ENCODE results near the gene C6orf47. TPM values are rescaled to one million over a fixed set of nuclear protein-coding genes. Genes with fewer than 3 reads are reported as not detected.
A peak's percentile ranks its signal among the peaks of the same experiment; 100 is the strongest.

C6orf47 gene
- polyA plus RNA-seq, 1 of the 3 experiments (the other 2 are of a cell fraction), result 10.3 TPM

- no peak for TF ChIP-seq ZBTB33 (IDR thresholded peaks at IDR 0.05; ENCODE audit: borderline replicate concordance, low read depth)
- TF ChIP-seq FOSL2 (IDR thresholded peaks at IDR 0.05; ENCODE audit: borderline replicate concordance, low read depth), result no peak
- TF ChIP-seq SIN3A (IDR thresholded peaks at IDR 0.05; ENCODE audit: borderline replicate concordance, low read depth, low read length), result no peak
- TF ChIP-seq GABPA (IDR thresholded peaks at IDR 0.05; ENCODE audit: low read depth), result no peak
- no peak for TF ChIP-seq TAF1 (IDR thresholded peaks at IDR 0.05; ENCODE audit: borderline replicate concordance, low read depth, low read length)
- no peak for TF ChIP-seq NRF1 (IDR thresholded peaks at IDR 0.05; ENCODE audit: low read depth, low read length)
- no peak for TF ChIP-seq YY1 (IDR thresholded peaks at IDR 0.05; ENCODE audit: low read depth)
- TF ChIP-seq USF1 (IDR thresholded peaks at IDR 0.05; ENCODE audit: borderline replicate concordance, low read depth), result no peak
- no peak for TF ChIP-seq FOXM1 (IDR thresholded peaks at IDR 0.05; ENCODE audit: low read depth)
These were observed 9.1 kb upstream of the C6orf47 start, which contains the start of gene LY6G5B (continued) for GRCh38 chr6:31669676-31670075.

- Histone ChIP-seq H3K27ac (ENCODE audit: low read depth in 2 of 2, low read length in 1 of 2) (peak overlapping the region; percentile 82 to 87), H3K9me3 (no peaks in the 10 kb centered on the region), H3K36me3 (replicated peaks in 1 of 2; ENCODE audit: control insufficient read depth in 1 of 2, insufficient read depth in 2 of 2, low read length in 1 of 2) (peaks cover 41 to 55% of the 10 kb centered on the region in 2 experiments), H3K9ac (peak overlapping the region; percentile 92), H3K79me2 (ENCODE audit: insufficient read depth) (peaks cover 69% of the 10 kb centered on the region), H3K4me1 (ENCODE audit: control insufficient read depth in 1 of 2, insufficient read depth in 2 of 2, low read depth in 1 of 2, low read length in 1 of 2) (peaks cover 14 to 17% of the 10 kb centered on the region in 2 experiments; a peak in 3 of 4 replicates), H3K4me3 (ENCODE audit: low read depth in 2 of 2, low read length in 1 of 2) (peak overlapping the region; percentile 86 to 89), H3K9me2 (no peaks in the 10 kb centered on the region), H4K20me1 (ENCODE audit: insufficient read depth) (no peaks in the 10 kb centered on the region), H2AFZ (ENCODE audit: low read depth) (no peak overlapping the region), H3K27me3 (ENCODE audit: insufficient read depth) (no peaks in the 10 kb centered on the region), H3K4me2 (peak overlapping the region; percentile 97), H3F3A (replicated peaks; ENCODE audit: insufficient read depth) (peaks cover 21% of the 10 kb centered on the region)
- CTCF ChIA-PET, result interaction anchor here (1.0 to 2.8 kb wide), 4 partner anchors 13 to 174 kb away, joined by 3 to 10 read pairs (median 4); partner anchors contain the start of gene BAG6
- WGBS (ENCODE audit: low lambda C conversion rate), result 2% methylated on average over 15 of the region's 15 CpGs
- POLR2A ChIA-PET, result no interaction called here
- TF ChIP-seq USF1 (IDR thresholded peaks at IDR 0.05; ENCODE audit: borderline replicate concordance, low read depth), result no peak
- TF ChIP-seq CHD2 (IDR thresholded peaks at IDR 0.05; ENCODE audit: low read length, partially characterized antibody), result no peak
- no peak for TF ChIP-seq ELF1 (IDR thresholded peaks at IDR 0.05)
- no peak for TF ChIP-seq PBX3 (IDR thresholded peaks at IDR 0.05)
- no peak for TF ChIP-seq FOXJ3 (CRISPR knock-in tag; IDR thresholded peaks at IDR 0.05)
- no peak for TF ChIP-seq GATA2 (CRISPR knock-in tag; IDR thresholded peaks at IDR 0.05)
- no peak for TF ChIP-seq RXRA (IDR thresholded peaks at IDR 0.05; ENCODE audit: borderline replicate concordance, low read depth)
- no peak for TF ChIP-seq IRF3 (IDR thresholded peaks at IDR 0.05; ENCODE audit: low read depth, low read length)
- no peak for TF ChIP-seq USF2 (IDR thresholded peaks at IDR 0.05; ENCODE audit: borderline replicate concordance, low read depth, low read length)
- TF ChIP-seq SIN3A (IDR thresholded peaks at IDR 0.05; ENCODE audit: borderline replicate concordance, low read depth, low read length), result no peak
- no peak for TF ChIP-seq NFIC (IDR thresholded peaks at IDR 0.05; ENCODE audit: borderline replicate concordance)
- TF ChIP-seq NRF1 (IDR thresholded peaks at IDR 0.05; ENCODE audit: low read depth, low read length), result no peak
- TF ChIP-seq GABPA (IDR thresholded peaks at IDR 0.05; ENCODE audit: low read depth), result no peak
- TF ChIP-seq SMC3 (IDR thresholded peaks at IDR 0.05; ENCODE audit: low read depth, low read length), result no peak
- no peak for TF ChIP-seq TAF1 (IDR thresholded peaks at IDR 0.05; ENCODE audit: borderline replicate concordance, low read depth, low read length)
- no peak for DNase-seq
These were observed 5.9 kb upstream of the C6orf47 start for GRCh38 chr6:31666337-31666965.
